Measurements from ENCODE around the gene GRM5. TPM values are rescaled to one million over a fixed set of nuclear protein-coding genes. Genes with fewer than 3 reads are reported as not detected.

The GRM5 gene
- total and polyA plus RNA-seq, 2 experiments from 2014 or later = not detected

DNA sequence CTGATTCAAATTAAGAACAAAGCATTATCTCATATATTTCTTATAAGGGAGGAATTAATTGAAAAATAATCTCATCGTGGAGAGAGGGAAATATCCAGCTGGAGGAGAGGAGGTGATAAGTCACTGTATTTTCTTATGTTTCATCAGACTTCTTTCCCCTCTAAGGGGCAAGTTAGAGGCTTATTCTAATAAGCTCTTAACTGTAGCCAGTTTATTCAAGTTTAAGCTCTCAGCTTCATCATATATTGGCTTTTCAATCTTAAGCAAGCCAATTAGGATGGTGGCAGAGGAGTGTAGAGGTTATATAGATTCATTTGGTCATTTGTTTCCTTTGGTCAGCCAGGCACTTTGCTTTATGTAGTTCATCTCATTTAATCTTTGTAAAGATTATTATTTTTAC, 256.7 kb downstream of the GRM5 start:
- no peaks in the 10 kb centered on the region for H3F3A ChIP-seq (ENCODE audit: insufficient read depth)
- no peaks in the 10 kb centered on the region for H3K79me2 ChIP-seq (ENCODE audit: insufficient read depth)
- no peaks in the 10 kb centered on the region for H3K4me1 ChIP-seq (ENCODE audit: insufficient read depth)
- H4K20me1 ChIP-seq (ENCODE audit: insufficient read depth) = no peaks in the 10 kb centered on the region
- no peak overlapping the region for H3K27ac ChIP-seq
- no peaks in the 10 kb centered on the region for H3K9me3 ChIP-seq (ENCODE audit: low read depth)
- in situ Hi-C loops (cut with MboI) = no loop called here
- 38 to 56% methylated on average over 1 of the region's 1 CpG for WGBS, 2 experiments (ENCODE audit: low coverage in 1 of 2, low lambda C conversion rate in 2 of 2, missing lambda C conversion rate in 2 of 2)
- H3K9me2 ChIP-seq (ENCODE audit: insufficient read depth) = no peaks in the 10 kb centered on the region
- H2AFZ ChIP-seq = no peak overlapping the region
- no peaks in the 10 kb centered on the region for H3K27me3 ChIP-seq (replicated peaks; ENCODE audit: insufficient read depth)
- H3K9ac ChIP-seq = no peak overlapping the region
- TF ChIP-seq EZH2phosphoT487 (IDR thresholded peaks at IDR 0.05; ENCODE audit: insufficient read depth, low read depth) (no peak), EZH2 (IDR thresholded peaks at IDR 0.05; ENCODE audit: insufficient read depth, poor library complexity, severe bottlenecking) (no peak)
- no peak overlapping the region for H3K4me3 ChIP-seq
- H3K36me3 ChIP-seq (ENCODE audit: low read depth) = no peaks in the 10 kb centered on the region
- no peak for DNase-seq
- H3K4me2 ChIP-seq (ENCODE audit: unreplicated experiment) = no peak overlapping the region

DNA sequence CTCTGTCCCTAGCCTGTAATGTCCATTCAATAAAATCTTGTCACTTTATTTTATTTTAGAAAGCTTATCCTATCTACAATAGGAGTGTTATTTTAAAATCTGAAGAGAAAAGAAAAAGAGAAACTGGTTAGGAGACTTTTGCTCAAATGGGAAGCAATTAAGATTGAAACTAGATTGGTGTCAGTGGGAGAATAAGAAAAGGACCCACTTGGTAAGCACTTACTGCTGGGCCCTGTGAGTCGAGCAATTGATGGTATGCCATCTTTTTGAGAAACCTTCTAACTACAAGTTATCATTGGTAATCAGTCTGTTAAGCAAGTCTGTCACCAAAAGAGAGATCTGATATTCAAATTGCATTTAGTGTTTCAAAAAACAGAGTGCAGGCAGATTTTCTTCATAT, 258.4 kb downstream of the GRM5 start:
- no peak for DNase-seq
- no peaks in the 10 kb centered on the region for H3K27me3 ChIP-seq (replicated peaks; ENCODE audit: insufficient read depth)
- no peaks in the 10 kb centered on the region for H3K9me3 ChIP-seq (ENCODE audit: low read depth)
- TF ChIP-seq EZH2phosphoT487 (IDR thresholded peaks at IDR 0.05; ENCODE audit: insufficient read depth, low read depth) = no peak
- no peak for TF ChIP-seq EZH2 (IDR thresholded peaks at IDR 0.05; ENCODE audit: insufficient read depth, poor library complexity, severe bottlenecking)
- H2AFZ ChIP-seq = no peak overlapping the region
- no peaks in the 10 kb centered on the region for H3K9me2 ChIP-seq (ENCODE audit: insufficient read depth)
- H3K4me1 ChIP-seq (ENCODE audit: insufficient read depth) = no peaks in the 10 kb centered on the region
- no peak overlapping the region for H3K27ac ChIP-seq
- H3K4me3 ChIP-seq = no peak overlapping the region
- no peak overlapping the region for H3K9ac ChIP-seq
- H3K4me2 ChIP-seq (ENCODE audit: unreplicated experiment) = no peak overlapping the region
- in situ Hi-C loops (cut with MboI) = no loop called here
- H4K20me1 ChIP-seq (ENCODE audit: insufficient read depth) = no peaks in the 10 kb centered on the region
- no peaks in the 10 kb centered on the region for H3K79me2 ChIP-seq (ENCODE audit: insufficient read depth)
- H3F3A ChIP-seq (ENCODE audit: insufficient read depth) = no peaks in the 10 kb centered on the region
- 38 to 42% methylated on average over 1 of the region's 1 CpG for WGBS, 2 experiments (ENCODE audit: low coverage in 1 of 2, low lambda C conversion rate in 2 of 2, missing lambda C conversion rate in 2 of 2)
- H3K36me3 ChIP-seq (ENCODE audit: low read depth) = no peaks in the 10 kb centered on the region

DNA sequence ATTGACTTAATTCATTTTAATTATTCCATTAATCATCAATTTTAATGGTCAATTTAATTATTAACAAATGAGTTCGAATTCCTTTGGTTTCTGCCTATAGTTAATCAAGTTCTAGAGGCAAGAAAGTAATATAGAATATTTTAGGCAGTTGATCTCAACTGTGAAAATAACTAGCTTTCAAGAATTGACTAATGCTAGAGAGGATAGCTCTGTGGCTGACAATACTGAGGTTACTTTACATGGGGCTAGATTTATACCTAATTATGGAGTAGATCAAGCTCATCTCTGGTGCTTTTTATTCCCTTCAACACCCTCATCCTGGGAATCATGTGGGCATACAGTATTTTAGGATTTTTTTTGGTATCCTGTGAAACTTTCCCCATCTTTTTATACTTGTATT, 259.4 kb downstream of the GRM5 start:
- no peaks in the 10 kb centered on the region for H3K9me3 ChIP-seq (ENCODE audit: low read depth)
- H3K79me2 ChIP-seq (ENCODE audit: insufficient read depth) = no peaks in the 10 kb centered on the region
- no peaks in the 10 kb centered on the region for H3K36me3 ChIP-seq (ENCODE audit: low read depth)
- no peaks in the 10 kb centered on the region for H3K4me1 ChIP-seq (ENCODE audit: insufficient read depth)
- no peaks in the 10 kb centered on the region for H3K9me2 ChIP-seq (ENCODE audit: insufficient read depth)
- H3K27me3 ChIP-seq (replicated peaks; ENCODE audit: insufficient read depth) = no peaks in the 10 kb centered on the region
- H4K20me1 ChIP-seq (ENCODE audit: insufficient read depth) = no peaks in the 10 kb centered on the region
- H3K9ac ChIP-seq = no peak overlapping the region
- no peak overlapping the region for H3K4me2 ChIP-seq (ENCODE audit: unreplicated experiment)
- 4 to 9% methylated on average over 1 of the region's 1 CpG for WGBS, 2 experiments (ENCODE audit: low coverage in 1 of 2, low lambda C conversion rate in 2 of 2, missing lambda C conversion rate in 2 of 2)
- no peaks in the 10 kb centered on the region for H3F3A ChIP-seq (ENCODE audit: insufficient read depth)
- H2AFZ ChIP-seq = no peak overlapping the region
- in situ Hi-C loops (cut with MboI) = no loop called here
- no peak for DNase-seq
- TF ChIP-seq EZH2phosphoT487 (IDR thresholded peaks at IDR 0.05; ENCODE audit: insufficient read depth, low read depth) (no peak), EZH2 (IDR thresholded peaks at IDR 0.05; ENCODE audit: insufficient read depth, poor library complexity, severe bottlenecking) (no peak)
- H3K4me3 ChIP-seq = no peak overlapping the region
- no peak overlapping the region for H3K27ac ChIP-seq

- Histone ChIP-seq H3K4me3 (no peak overlapping the region), H3K36me3 (ENCODE audit: low read depth) (no peaks in the 10 kb centered on the region), H3K4me2 (ENCODE audit: unreplicated experiment) (no peak overlapping the region), H2AFZ (no peak overlapping the region), H3F3A (ENCODE audit: insufficient read depth) (no peaks in the 10 kb centered on the region), H3K27me3 (replicated peaks; ENCODE audit: insufficient read depth) (no peaks in the 10 kb centered on the region), H3K4me1 (ENCODE audit: insufficient read depth) (no peaks in the 10 kb centered on the region), H3K27ac (no peak overlapping the region), H4K20me1 (ENCODE audit: insufficient read depth) (no peaks in the 10 kb centered on the region), H3K79me2 (ENCODE audit: insufficient read depth) (no peaks in the 10 kb centered on the region), H3K9me3 (ENCODE audit: low read depth) (no peaks in the 10 kb centered on the region), H3K9ac (no peak overlapping the region), H3K9me2 (ENCODE audit: insufficient read depth) (no peaks in the 10 kb centered on the region; the same call in 1 of the 2 replicates)
- TF ChIP-seq EZH2phosphoT487 (IDR thresholded peaks at IDR 0.05; ENCODE audit: insufficient read depth, low read depth) (no peak), EZH2 (IDR thresholded peaks at IDR 0.05; ENCODE audit: insufficient read depth, poor library complexity, severe bottlenecking) (no peak)
- no peak for DNase-seq
- WGBS, 2 experiments (ENCODE audit: low coverage in 1 of 2, low lambda C conversion rate in 2 of 2, missing lambda C conversion rate in 2 of 2) = 66 to 69% methylated on average over 2 of the region's 2 CpGs
- in situ Hi-C loops (cut with MboI) = no loop called here
Observed at GRCh38 chr11:88801484-88802123, 264.2 kb downstream of the GRM5 start.

Data from GM23248 (cell line).